RWPE2 (cell line): Measurements from ENCODE around the gene COL3A1.

ENCODE experiments used
- ATAC-seq: fragments of 200-7000 bp; cut with Tn5 transposase; 3 replicates; pipeline ENCODE4 v1.9.1; 2021; ENCODE audit warnings: low read depth
- DNase-seq: peaks from one replicate; pipeline ENCODE4 v3.0.0-alpha.2; 2020; ENCODE audit warnings: low spot score
- H3K27ac ChIP-seq: fragments of 450-650 bp; 2 replicates; pipeline ENCODE4 v1.5.1; 2017; ENCODE audit warnings: mild to moderate bottlenecking; ENCODE audit not compliant: poor library complexity, severe bottlenecking
- H3K27me3 ChIP-seq: fragments of 250-450 bp; sonication (Bioruptor Pico); 2 replicates; pipeline ENCODE4 v1.5.1; 2021; ENCODE audit warnings: mild to moderate bottlenecking, moderate library complexity; ENCODE audit not compliant: insufficient read depth, poor library complexity, severe bottlenecking
- H3K36me3 ChIP-seq: fragments of 250-450 bp; sonication (Bioruptor Pico); 2 replicates; pipeline ENCODE4 v1.5.1; 2020; ENCODE audit warnings: low read depth, mild to moderate bottlenecking, moderate library complexity
- H3K4me1 ChIP-seq: fragments of 250-450 bp; sonication (Bioruptor Pico); 2 replicates; pipeline ENCODE4 v1.5.1; 2021; ENCODE audit warnings: mild to moderate bottlenecking, moderate library complexity; ENCODE audit not compliant: insufficient read depth, poor library complexity, severe bottlenecking
- H3K4me3 ChIP-seq: fragments of 250-450 bp; sonication (Bioruptor Pico); 2 replicates; pipeline ENCODE4 v1.5.1; 2021; ENCODE audit warnings: mild to moderate bottlenecking, moderate library complexity; ENCODE audit not compliant: severe bottlenecking
- H3K9me3 ChIP-seq: fragments of 250-450 bp; sonication (Bioruptor Pico); 2 replicates; pipeline ENCODE4 v1.5.1; 2021; ENCODE audit warnings: mild to moderate bottlenecking, moderate library complexity; ENCODE audit not compliant: severe bottlenecking
- CTCF ChIP-seq: fragments of 450-650 bp; IDR thresholded peaks from one replicate; pipeline ENCODE4 v1.5.1; 2017; ENCODE audit warnings: mild to moderate bottlenecking, moderate library complexity; ENCODE audit not compliant: poor library complexity, severe bottlenecking

The COL3A1 gene

DNA sequence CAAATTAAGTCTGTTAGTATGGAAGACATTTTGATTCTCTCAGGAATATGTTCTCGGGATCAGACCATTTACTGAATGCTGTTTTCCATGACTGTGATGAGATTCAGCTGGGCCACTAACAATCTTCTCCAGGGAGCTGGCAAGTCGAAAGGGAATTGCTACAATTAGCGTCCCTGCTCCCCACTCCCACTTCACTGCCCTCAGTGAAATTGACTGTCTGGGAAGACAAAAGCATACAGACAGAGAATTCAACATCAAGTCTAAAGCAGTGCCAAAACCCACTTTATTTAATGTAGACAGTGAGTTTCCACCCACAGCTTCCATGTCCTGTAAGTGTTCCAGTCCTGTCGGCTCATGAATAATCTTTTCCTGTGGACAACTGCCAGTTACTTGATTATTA lies 34.0 kb upstream of the COL3A1 start:
- H3K4me3 ChIP-seq = no peak overlapping the region
- DNase-seq (no peak), ATAC-seq (no peak)
- H3K9me3 ChIP-seq = no peaks in the 10 kb centered on the region
- no peaks in the 10 kb centered on the region for H3K27me3 ChIP-seq
- H3K4me1 ChIP-seq = no peaks in the 10 kb centered on the region
- H3K36me3 ChIP-seq = no peaks in the 10 kb centered on the region
- TF ChIP-seq CTCF = no peak
- no peak overlapping the region for H3K27ac ChIP-seq

- Histone ChIP-seq H3K9me3 (no peaks in the 10 kb centered on the region), H3K27me3 (peaks cover 5% of the 10 kb centered on the region), H3K27ac (no peak overlapping the region), H3K36me3 (no peaks in the 10 kb centered on the region), H3K4me3 (no peak overlapping the region), H3K4me1 (no peaks in the 10 kb centered on the region)
- TF ChIP-seq CTCF = no peak
- no peak for DNase-seq
- no peak for ATAC-seq
Observed at GRCh38 chr2:188944442-188944841, 29.7 kb upstream of the COL3A1 start.

- H3K27me3 ChIP-seq = peaks cover 5% of the 10 kb centered on the region
- H3K9me3 ChIP-seq = no peaks in the 10 kb centered on the region
- TF ChIP-seq CTCF = no peak
- no peak overlapping the region for H3K4me3 ChIP-seq
- H3K4me1 ChIP-seq = no peaks in the 10 kb centered on the region
- no peaks in the 10 kb centered on the region for H3K36me3 ChIP-seq
- H3K27ac ChIP-seq = no peak overlapping the region
- DNase-seq (no peak), ATAC-seq (no peak)
Observed at GRCh38 chr2:188949046-188949818, 24.9 kb upstream of the COL3A1 start.

- ATAC-seq = no peak
- no peak for TF ChIP-seq CTCF
- no peak for DNase-seq
- H3K27ac ChIP-seq = no peak overlapping the region
- H3K9me3 ChIP-seq = no peaks in the 10 kb centered on the region
- H3K27me3 ChIP-seq = peaks cover under 1% of the 10 kb centered on the region
- H3K36me3 ChIP-seq = no peaks in the 10 kb centered on the region
- H3K4me1 ChIP-seq = no peaks in the 10 kb centered on the region
- no peak overlapping the region for H3K4me3 ChIP-seq
Observed at GRCh38 chr2:188952901-188953300, 21.3 kb upstream of the COL3A1 start.

DNA sequence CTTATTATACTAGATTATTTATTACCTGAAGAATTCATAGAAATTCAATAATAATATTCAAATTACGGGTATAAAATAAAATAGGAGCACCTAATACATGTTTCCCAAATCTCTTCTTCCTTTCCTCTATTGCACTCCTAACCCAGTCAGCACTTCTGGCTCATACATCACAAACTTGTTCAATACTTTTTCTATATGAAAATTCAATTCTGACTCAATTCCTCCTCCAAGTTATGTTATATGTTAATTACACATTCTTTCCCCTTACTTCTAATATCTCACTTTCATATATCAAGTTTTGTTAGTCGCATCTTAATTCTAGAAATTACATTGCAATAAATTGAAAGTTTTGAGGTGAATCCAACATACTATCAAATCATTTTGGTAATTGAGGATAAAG lies 17.9 kb upstream of the COL3A1 start:
- H3K27me3 ChIP-seq = no peaks in the 10 kb centered on the region
- H3K4me3 ChIP-seq = no peak overlapping the region
- DNase-seq = no peak
- no peaks in the 10 kb centered on the region for H3K4me1 ChIP-seq
- H3K9me3 ChIP-seq = no peaks in the 10 kb centered on the region
- no peak overlapping the region for H3K27ac ChIP-seq
- no peaks in the 10 kb centered on the region for H3K36me3 ChIP-seq
- no peak for TF ChIP-seq CTCF
- ATAC-seq = no peak
